ENCODE measurements around the gene HAUS1.
"Not testable (repeated sequence)": the region's sequence is repeated elsewhere in the genome, so short reads cannot be mapped to it uniquely, and the experiment has no call there.

HAUS1 gene

GRCh38 chr18:46104128-46104911, at the start of gene HAUS1:
Gene HAUS1 (plus strand): TSS chr18:46104385. CDS start chr18:46104412, 27 bp downstream.
- DNase-seq: peak; percentile 86

- DNase-seq: no peak
These were observed 49.0 kb upstream of the HAUS1 start for GRCh38 chr18:46054956-46055837.

GRCh38 chr18:46055838-46056230, 48.4 kb upstream of the HAUS1 start:
- DNase-seq: no peak

- no peak for DNase-seq
These were observed 43.8 kb upstream of the HAUS1 start for GRCh38 chr18:46060359-46060841.

- no peak for DNase-seq
These were observed 42.8 kb upstream of the HAUS1 start for GRCh38 chr18:46061387-46061786.

GRCh38 chr18:46061796-46062195, 42.4 kb upstream of the HAUS1 start:
- no peak for DNase-seq

GRCh38 chr18:46062781-46063180, 41.4 kb upstream of the HAUS1 start:
- DNase-seq: no peak

GRCh38 chr18:46067438-46068007, 36.7 kb upstream of the HAUS1 start:
- DNase-seq: no peak

GRCh38 chr18:46068763-46069162, 35.4 kb upstream of the HAUS1 start:
- DNase-seq: no peak

- no peak for DNase-seq
These were observed 34.7 kb upstream of the HAUS1 start for GRCh38 chr18:46069524-46069923.

GRCh38 chr18:46070232-46070631, 34.0 kb upstream of the HAUS1 start:
- DNase-seq: no peak

- no peak for DNase-seq
These were observed 33.2 kb upstream of the HAUS1 start for GRCh38 chr18:46070815-46071652.

- peak; percentile 68 for DNase-seq
These were observed 32.4 kb upstream of the HAUS1 start, which contains the start of gene PSTPIP2 for GRCh38 chr18:46071653-46072375. Gene PSTPIP2 (minus strand): TSS chr18:46072260. CDS start chr18:46072188, 72 bp downstream.

- no peak for DNase-seq
These were observed 31.8 kb upstream of the HAUS1 start for GRCh38 chr18:46072376-46072867.

- DNase-seq: no peak
These were observed 31.2 kb upstream of the HAUS1 start for GRCh38 chr18:46072959-46073358.

GRCh38 chr18:46073474-46074331, 30.5 kb upstream of the HAUS1 start:
- DNase-seq: peak; percentile 75

GRCh38 chr18:46079336-46079735, 24.8 kb upstream of the HAUS1 start:
- no peak for DNase-seq

- no peak for DNase-seq
These were observed 24.0 kb upstream of the HAUS1 start for GRCh38 chr18:46080156-46080555.

- DNase-seq: no peak
These were observed 19.8 kb upstream of the HAUS1 start for GRCh38 chr18:46084431-46084830.

GRCh38 chr18:46088501-46088900, 15.7 kb upstream of the HAUS1 start:
- not testable (repeated sequence) for DNase-seq
